ENCODE results near the gene PTGER3.
A peak's percentile ranks its signal among the peaks of the same experiment; 100 is the strongest.
"Not testable (repeated sequence)": the region's sequence is repeated elsewhere in the genome, so short reads cannot be mapped to it uniquely, and the experiment has no call there.

PTGER3 gene

DNA sequence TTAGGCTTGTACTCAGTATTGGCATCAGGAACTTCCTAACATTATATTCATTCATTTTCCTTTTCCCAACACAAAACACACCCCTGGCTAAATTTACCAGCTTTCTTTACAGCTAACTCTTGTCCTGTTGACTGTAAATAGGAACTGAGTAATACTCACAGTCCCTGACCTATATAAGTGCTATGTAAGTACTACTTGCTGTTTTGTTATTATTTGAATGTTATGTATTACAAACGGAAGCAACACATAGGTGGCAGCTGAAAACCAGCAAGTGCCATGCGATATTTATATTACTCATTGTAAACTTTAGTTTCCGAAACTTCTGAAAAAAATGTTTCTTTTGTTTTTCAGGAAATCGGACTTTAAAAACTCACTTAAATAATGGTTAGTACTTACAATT is 21.5 kb downstream of the PTGER3 start:
- no peak for DNase-seq
- in situ Hi-C loops (cut with MboI; ENCODE audit: low pct_unique_long_range_greater_than_20kb, low sequenced_read_pairs) = loop anchor here (25.0 kb wide), 1 partner anchor 489 kb away; no protein-coding TSS in a partner anchor

DNA sequence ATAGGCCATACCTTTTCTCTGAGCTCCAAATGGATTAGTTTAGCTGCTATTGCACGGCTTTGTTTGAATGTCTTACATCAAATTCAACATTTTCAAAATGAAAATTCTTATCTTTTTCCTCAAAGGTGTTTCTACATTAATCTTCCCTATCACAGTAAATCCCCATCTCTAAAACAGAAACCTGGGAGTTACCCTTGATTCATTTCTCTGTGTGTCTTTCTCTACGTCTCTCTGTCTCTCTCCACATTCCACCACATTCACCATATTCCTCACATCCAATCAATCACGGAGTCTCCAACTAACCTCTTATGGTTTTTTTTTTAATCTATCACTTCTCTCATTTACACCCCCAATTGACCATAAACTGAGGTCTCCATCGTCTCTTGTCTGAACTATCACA is 24.1 kb downstream of the PTGER3 start:
- in situ Hi-C loops (cut with MboI; ENCODE audit: low pct_unique_long_range_greater_than_20kb, low sequenced_read_pairs) = no loop called here
- DNase-seq = no peak

DNA sequence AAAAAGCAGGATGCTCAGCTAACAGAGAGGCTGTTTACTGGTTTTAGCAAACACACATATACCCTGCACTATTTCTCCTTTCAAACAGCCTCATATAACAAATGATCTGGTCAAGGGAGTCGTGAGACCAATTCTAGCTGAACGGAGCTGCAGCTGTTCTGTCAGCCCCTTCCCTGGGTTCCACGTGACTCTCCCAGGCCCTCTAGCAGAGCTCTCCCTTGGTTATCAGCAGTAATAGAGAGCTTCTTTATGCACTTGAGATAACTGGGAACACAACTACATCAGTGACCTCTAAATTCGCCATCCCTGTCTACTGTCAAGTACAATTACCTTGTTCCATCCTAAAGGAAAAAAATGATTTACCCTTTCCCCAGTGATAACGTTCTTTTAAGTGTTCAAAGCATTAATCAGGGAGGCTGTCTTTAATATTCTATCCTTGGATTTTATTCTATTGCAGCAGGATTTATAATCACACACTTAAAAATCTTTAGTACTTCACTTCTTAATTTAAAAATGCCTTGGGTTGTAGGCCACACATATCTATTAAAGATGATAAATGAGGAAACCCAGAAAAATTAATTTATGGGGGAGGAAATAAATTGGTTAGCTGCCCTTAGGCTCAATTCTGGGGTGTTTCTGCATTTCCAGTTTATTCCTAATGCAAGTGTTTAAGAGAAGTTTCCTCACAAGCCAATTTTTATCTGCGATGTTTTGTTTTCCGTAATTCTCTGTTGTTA is 28.2 kb downstream of the PTGER3 start:
- in situ Hi-C loops (cut with MboI; ENCODE audit: low pct_unique_long_range_greater_than_20kb, low sequenced_read_pairs) = no loop called here

DNA sequence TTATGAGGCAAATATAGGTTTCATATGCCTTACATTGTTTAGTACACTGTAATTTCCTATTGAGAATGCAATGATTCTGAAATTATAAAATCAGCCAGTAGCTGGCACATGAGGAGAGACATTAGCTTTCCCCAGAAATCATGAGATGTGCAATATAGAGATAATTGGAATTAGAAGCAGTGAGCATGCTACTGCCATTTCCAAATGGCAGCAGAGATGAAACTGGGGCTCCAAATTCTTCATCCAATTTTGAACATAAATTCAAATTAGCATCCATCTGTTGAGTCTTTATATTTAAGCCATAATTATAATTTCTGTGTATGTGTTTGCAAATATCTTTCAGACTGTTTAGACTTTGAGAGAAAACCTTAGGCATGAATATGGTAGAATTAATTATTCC is 28.8 kb downstream of the PTGER3 start:
- no peak for DNase-seq
- in situ Hi-C loops (cut with MboI; ENCODE audit: low pct_unique_long_range_greater_than_20kb, low sequenced_read_pairs) = no loop called here

More for the DNA sequence above, 28.2 kb downstream of the PTGER3 start:
- DNase-seq = no peak

DNA sequence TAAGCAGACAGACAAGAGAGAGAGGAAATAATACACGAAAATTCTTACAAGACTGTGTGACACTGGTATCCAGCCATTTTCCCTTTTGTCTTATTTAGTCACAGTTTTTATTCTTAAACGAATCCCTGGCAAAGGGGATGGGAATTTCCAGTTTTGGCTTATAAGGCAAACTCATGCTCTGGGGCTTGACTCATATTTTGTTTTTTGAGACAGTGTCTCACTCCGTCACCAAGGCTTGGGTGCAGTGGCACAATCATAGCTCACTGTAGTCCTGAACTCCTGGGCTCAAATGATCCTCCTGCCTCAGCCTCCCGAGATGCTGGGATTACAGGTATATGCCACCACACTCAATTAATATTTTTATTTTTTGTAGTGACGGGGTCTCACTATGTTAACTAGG is 31.9 kb downstream of the PTGER3 start:
- in situ Hi-C loops (cut with MboI; ENCODE audit: low pct_unique_long_range_greater_than_20kb, low sequenced_read_pairs) = no loop called here
- DNase-seq = no peak

DNA sequence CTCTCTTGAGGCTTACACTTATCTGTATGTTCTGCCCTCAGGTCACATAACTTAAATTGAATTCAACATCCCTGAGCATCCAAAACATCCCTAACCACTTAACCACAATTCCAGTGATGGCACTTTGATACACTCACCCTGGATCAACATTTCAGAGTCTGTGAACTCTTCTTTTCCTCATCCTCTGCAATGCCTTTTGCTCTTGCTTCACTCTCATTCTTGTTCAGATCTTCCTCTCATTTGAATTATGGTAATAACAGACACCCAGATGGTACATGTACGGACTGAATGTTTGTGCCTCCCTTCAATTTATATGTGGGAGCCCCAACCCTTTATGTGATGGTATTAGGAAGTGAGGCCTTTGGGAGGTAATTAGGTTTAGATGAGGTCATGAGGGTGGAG is 33.4 kb downstream of the PTGER3 start:
- DNase-seq = no peak
- in situ Hi-C loops (cut with MboI; ENCODE audit: low pct_unique_long_range_greater_than_20kb, low sequenced_read_pairs) = no loop called here

DNA sequence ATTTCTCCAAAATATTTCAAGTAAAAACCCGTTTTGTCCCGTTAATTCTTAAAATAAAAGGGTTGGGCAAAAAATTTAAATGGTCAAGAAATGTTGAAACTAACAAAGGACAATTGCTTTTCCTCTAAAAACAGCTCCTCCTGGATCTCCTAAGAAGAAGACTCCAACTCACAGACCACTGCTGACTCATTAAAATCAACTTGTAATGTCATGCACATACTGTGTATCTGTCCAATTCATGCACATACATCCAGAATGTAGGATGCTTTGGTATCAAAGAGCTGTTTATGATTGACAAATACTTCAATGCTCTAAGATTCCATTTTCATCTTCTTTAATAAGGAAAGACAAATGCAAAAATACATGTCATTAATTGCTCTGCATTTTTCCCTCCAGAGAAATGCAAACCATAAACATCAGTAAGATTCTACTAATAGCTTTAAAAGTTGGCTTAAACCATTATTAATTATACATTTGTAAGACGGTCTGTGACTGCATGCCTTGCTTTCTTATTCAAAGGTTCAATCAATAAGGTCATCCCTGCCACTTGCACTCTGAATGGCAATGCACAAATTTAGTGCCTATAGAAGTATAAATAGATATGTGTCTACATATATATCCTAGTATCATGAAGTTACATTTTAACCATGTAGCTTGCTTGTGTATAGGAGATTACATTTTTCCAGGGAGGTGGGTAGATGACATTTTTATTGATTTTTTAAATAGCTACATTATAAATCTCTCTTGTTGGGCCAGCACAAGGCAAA is 44.7 kb downstream of the PTGER3 start:
- in situ Hi-C loops (cut with MboI; ENCODE audit: low pct_unique_long_range_greater_than_20kb, low sequenced_read_pairs) = no loop called here

DNA sequence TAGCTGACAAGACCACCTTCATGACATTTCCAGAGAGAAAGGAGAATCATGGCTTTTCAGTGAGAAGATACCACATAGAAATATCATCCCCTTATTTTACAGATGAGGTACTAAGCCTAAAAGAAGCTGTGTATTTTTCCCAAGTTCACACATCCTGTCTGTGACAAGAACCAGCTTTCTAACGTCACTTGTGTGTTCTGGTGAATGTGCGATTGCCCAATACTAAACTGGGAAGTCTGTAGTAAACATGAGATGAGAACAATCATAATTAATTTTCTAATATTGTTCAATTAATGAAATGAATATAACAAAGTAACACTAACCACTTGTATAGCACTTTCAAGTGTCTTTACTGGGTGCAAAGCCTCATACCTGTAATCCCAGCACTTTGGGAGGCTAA is 46.0 kb downstream of the PTGER3 start:
- in situ Hi-C loops (cut with MboI; ENCODE audit: low pct_unique_long_range_greater_than_20kb, low sequenced_read_pairs) = no loop called here
- DNase-seq = no peak

More for the DNA sequence above, 44.7 kb downstream of the PTGER3 start:
- no peak for DNase-seq

DNA sequence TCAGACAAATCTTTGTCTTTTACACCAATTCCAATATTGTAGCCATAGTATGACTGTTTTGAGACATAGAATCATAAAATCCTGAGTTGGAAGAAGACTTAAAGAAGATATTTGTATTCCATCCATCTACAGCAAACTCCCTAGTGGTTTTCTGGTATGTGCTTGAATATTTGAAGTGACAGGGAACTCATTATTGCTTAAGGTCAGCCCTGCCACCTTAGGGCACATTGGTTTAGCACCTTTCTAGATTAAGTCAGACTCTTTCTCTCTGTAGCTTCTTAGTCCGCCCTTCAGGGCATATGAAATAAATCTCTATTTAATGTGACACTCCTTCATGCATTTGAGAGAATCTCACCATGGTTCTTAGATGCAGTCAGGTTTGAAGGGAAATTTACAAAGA is 49.8 kb downstream of the PTGER3 start:
- in situ Hi-C loops (cut with MboI; ENCODE audit: low pct_unique_long_range_greater_than_20kb, low sequenced_read_pairs) = no loop called here
- no peak for DNase-seq

DNA sequence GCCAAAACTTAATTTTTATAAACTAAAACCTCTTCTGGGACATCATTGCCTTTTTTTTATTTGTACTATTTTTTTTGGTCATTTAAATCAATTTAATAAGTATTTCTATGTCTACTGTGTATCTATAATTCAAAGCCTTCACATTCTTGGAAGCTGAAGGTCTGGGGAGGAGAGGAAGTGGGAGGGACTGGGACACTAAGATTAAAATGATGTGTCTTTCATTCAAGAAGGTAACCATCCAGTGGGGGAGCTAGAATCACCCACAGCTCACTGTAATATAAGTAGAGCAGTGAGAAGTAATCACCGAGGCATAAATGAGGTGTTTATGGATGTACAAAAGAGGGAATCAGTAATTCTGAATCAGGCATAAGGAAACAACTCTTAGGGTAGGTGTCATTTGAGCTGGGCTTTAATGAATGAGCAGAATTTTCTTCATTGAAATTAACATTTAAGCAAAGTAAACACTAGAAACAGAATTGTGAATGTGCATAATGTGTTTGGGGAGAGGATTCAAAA is 52.8 kb downstream of the PTGER3 start:
- in situ Hi-C loops (cut with MboI; ENCODE audit: low pct_unique_long_range_greater_than_20kb, low sequenced_read_pairs) = no loop called here
- DNase-seq = no peak

DNA sequence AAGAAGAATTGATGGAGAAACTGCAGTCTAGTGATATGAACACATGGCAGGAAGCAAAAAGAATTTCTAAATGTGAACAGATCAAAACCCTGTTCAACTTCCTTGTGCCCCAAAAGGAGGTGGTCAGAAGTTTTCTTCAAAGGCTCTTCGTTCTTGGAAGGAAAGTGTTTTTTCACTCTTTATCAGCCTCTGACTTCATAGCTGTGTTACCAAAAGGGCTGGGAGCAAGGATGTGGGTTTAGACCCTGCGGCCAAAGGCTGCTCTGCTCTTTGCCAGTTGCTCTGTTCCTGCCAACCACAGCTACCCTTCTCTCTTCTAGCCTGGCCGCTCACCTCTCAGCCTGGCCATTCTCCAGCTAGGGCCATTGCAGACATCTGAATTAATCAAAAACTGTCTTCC is 53.8 kb downstream of the PTGER3 start:
- in situ Hi-C loops (cut with MboI; ENCODE audit: low pct_unique_long_range_greater_than_20kb, low sequenced_read_pairs) = no loop called here

DNA sequence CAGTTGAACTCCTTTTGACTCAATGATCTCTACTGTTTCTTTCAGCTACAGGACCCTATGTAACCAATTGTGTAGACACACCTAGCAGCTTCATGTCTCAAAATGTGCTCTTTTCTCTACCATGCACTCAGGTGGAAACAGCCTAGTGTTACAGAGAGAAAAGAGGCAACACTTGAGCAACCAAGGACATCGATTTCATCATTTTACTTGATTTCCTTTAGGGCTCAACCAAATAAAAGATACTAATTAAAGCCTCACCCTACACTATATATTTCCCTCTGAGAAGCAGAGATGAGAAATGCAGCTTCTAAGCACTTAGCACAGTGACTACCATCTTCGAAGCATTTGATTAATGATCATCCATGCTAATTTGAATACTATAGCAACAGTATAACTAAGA is 55.1 kb downstream of the PTGER3 start:
- no peak for DNase-seq
- in situ Hi-C loops (cut with MboI; ENCODE audit: low pct_unique_long_range_greater_than_20kb, low sequenced_read_pairs) = no loop called here

More for the DNA sequence above, 53.8 kb downstream of the PTGER3 start:
- no peak for DNase-seq

DNA sequence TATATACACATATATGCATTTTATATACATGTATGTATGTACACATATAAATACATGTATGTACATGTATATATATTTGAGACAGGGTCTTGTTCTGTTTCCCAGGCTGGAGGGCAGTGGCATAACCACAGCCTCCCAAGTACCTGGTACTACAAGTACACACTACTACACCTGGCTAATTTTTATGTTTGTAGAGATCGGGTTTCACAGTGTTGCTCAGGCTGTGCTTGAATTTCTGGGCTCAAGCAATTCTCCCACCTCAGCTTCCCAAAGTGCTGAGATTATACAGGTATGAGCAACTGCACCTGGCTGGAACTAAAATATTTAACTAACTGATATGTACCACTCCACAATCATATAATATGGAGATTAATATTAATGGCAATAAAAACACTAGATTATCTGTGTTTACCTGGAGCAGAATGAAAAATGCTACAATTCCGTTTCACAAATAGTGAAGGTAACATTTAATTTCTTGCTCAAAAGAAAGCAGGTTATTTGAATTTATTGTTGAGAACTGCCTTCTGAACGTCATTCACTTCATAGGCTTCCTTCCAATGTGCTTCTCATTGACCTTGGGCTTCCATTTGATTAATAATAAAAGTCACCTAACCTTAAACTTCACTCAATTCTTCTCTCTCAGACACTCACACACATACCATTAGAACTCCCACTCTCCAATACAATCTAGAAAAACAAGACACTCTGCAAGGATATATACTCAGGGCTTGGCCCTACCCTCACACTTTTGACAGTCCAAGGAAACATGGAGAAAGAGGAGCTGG is 57.0 kb downstream of the PTGER3 start:
- DNase-seq = no peak
- in situ Hi-C loops (cut with MboI; ENCODE audit: low pct_unique_long_range_greater_than_20kb, low sequenced_read_pairs) = no loop called here

DNA sequence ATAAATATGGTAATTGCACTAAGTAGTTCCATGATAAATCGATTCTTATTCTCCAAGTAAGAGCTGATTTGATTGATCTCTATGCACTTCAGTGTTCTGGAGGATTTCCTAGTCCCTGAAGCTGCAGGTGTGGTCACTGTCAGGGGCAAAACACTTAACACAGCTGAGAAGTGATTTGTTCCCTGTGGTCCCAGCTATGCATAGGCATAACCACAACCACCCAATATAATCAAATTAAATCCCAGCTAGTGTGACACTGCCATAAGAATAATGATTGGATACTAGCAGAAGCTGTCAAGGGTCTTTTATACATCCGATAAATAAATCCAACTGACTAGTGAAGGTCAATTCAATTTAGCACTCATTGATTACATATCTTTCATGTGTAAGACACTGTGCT is 60.1 kb downstream of the PTGER3 start:
- no peak for DNase-seq
- in situ Hi-C loops (cut with MboI; ENCODE audit: low pct_unique_long_range_greater_than_20kb, low sequenced_read_pairs) = no loop called here

DNA sequence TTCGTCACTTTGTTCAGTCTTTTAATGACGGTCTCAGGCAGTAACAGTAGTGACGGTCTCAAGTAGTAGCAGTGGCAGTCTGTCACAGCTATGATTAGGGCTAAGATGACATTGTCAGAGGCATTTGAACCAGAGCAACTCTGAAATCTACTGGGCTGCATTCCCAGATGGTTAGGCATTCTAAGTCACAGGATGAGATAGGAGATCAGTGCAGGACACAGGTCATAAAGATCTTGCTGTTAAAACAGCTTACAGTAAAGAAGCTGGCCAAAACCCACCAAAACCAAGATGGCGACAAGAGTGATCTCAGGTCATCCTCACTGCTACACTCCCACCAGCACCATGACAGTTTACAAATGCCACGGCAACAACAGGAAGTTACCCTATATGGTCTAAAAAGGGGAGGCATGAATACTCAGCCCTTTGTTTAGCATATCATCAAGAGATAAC is 61.8 kb downstream of the PTGER3 start:
- DNase-seq; in situ Hi-C loops (cut with MboI; ENCODE audit: low pct_unique_long_range_greater_than_20kb, low sequenced_read_pairs): not testable (repeated sequence)

DNA sequence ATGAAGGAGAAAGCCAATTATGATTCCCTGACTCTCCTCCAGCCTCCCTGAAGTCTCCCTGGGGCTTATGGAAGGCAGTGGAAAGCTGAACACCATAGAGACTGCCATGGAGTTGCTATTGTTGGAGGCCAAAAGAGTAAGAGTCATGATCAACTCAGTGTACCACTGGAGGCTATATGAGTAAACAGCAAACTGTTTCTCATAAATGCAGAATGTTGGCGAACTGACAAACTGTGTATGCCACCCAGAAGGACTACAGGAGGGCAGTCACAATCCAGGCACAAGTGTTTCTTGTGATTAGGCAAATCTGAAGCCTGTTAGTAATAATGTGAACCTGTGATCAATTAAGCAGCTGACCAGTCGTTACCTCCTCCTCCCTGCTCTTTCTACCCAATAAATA is 62.3 kb downstream of the PTGER3 start:
- DNase-seq; in situ Hi-C loops (cut with MboI; ENCODE audit: low pct_unique_long_range_greater_than_20kb, low sequenced_read_pairs): not testable (repeated sequence)

DNA sequence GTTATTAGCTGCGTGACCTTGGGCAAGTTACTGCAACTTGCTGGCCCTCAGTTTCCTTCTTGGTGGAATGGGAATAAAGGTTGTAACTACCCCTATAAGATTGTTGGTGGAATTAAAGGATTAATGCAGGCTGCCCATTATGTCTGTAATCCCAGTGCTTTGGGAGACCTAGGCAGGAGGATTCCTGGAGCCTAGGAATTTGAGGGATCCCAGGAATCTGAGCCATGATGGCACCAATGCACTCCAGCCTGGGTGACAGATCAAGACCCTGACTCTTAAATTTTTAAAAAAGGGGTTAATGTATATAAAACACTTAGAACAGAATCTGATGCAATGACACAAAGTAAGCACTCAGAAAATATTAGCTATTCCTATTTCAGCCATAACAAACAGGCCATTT is 67.3 kb downstream of the PTGER3 start:
- in situ Hi-C loops (cut with MboI; ENCODE audit: low pct_unique_long_range_greater_than_20kb, low sequenced_read_pairs) = no loop called here

DNA sequence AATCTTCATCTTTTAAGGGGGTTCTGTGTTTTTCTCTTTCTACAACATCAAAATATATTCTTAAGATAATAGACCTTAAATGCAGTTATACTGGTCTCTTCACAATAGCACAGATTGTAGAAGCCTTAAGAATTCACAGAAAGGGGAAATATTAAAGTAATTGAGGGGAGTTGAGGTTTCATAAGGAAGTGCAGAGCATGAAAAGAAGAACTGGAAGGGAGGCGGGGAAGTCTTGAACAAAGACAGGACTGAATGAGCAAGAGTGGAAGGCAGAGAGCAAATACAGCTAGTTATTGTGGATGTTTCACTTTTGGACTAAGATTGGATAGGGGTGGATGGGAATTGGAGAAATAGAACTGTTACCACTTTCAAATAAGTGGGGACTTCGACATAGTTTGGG is 67.7 kb downstream of the PTGER3 start:
- peak; percentile 32 for DNase-seq
- in situ Hi-C loops (cut with MboI; ENCODE audit: low pct_unique_long_range_greater_than_20kb, low sequenced_read_pairs) = no loop called here

More for the DNA sequence above, 67.3 kb downstream of the PTGER3 start:
- DNase-seq = no peak

DNA sequence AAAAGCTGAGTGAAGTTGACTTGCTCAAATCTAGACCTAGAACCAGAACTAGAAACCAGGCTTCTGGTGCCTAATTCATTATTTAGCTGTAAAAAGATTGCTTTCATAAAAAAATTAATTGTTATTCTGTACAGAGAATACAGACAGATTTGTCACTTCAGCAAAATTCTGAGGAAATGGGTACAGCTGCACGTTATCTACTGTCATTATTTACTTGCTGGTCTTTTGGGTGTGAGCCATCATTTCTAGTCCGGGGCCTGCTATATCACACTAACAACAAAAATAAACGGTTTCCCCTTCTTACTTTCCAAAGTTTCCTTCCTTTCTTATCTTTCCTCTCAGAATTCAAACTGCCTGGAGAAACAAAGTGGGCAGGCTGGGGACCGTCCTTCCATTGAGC is 68.3 kb downstream of the PTGER3 start:
- DNase-seq = no peak
- in situ Hi-C loops (cut with MboI; ENCODE audit: low pct_unique_long_range_greater_than_20kb, low sequenced_read_pairs) = no loop called here

DNA sequence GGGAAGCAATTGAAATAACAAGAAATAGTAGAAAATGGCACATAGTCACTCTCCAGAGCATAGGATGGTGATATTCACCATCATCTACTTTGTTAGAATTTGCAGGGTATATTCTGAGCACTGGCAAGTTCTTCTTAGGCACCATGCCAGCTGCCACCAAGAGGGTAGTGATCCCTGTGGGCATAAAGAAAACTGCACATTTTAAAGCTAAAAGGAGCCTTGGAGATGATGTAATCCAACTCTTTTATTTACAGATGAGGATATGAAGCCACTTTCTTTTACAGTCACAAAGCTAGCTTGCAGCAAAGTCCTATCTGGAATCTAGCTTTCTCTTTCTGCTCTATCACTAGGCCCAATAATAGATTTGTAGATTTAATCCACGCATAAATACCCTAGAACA is 69.0 kb downstream of the PTGER3 start:
- in situ Hi-C loops (cut with MboI; ENCODE audit: low pct_unique_long_range_greater_than_20kb, low sequenced_read_pairs) = no loop called here

More for the DNA sequence above, 69.0 kb downstream of the PTGER3 start:
- no peak for DNase-seq
